ENCODE measurements around the gene INHBE. TPM values are rescaled to one million over a fixed set of nuclear protein-coding genes. Genes with fewer than 3 reads are reported as not detected.

INHBE gene
- total RNA-seq, 1 experiment from 2014 or later, result 0.59 TPM

DNA sequence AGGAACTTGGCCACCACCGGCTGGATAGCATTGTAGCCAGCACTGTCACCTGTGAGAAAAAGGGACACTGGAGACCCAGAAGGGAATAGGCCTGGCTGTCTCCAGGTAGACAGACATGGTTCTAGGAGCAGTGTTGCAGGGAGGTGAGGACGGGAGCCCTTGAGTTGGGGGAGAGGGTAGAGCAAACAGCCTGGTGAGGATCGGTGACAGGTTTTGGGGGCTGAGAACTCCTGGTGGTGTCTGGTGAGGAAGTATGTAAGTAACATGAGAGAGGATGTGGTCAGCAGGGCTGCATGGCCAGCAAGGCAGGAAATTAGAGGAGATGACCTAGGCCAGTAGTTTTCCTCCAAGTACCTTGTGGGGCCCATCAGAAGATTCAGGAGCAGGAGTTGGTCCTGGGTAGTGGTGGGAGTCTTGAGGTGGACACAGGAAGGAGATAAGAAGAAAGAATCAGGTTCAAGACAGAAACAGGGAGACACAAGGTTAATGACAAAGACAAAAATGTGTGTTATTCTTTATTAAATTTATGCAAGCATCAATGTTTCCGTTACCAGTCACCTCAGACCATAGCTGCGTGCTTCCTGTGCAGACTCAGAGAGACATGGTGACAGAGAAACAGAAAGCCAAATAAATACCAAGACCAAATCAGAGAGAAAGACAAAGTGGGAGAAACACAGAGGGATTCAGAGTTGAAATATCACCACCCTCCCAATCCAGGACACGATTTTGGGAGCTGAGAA is 24.4 kb downstream of the INHBE start, which contains the start of gene ARHGAP9:
TSS of gene ARHGAP9 (minus strand) at position 491 of the 740 bp plus-strand sequence. CDS start at position 31, 460 bp downstream.
- Histone ChIP-seq H3K9me3 (ENCODE audit: control insufficient read depth, insufficient read depth, low read depth, low read length) (no peaks in the 10 kb centered on the region), H3K4me3 (ENCODE audit: low read depth in 2 of 2, low read length in 2 of 2) (no peak within 1 kb of the TSS), H3K36me3 (ENCODE audit: control insufficient read depth, insufficient read depth, low read length) (no peaks in the 10 kb centered on the region), H3K27me3 (ENCODE audit: control insufficient read depth, insufficient read depth, low read length) (no peaks in the 10 kb centered on the region; the same call in 1 of the 2 replicates), H3K27ac (ENCODE audit: low read length) (no peak within 1 kb of the TSS), H3K4me1 (ENCODE audit: control insufficient read depth, insufficient read depth, low read length) (no peaks in the 10 kb centered on the region; the same call in 1 of the 2 replicates)
- DNase-seq (ENCODE audit: low read depth, low spot score) (no peak), ATAC-seq (no peak)
- in situ Hi-C loops (cut with HindIII; ENCODE audit: low pct_unique_long_range_greater_than_20kb, low sequenced_read_pairs), result no loop called here
- ChIA-PET CTCF (no interaction called here), POLR2A (no interaction called here)
- BruUV-seq (replicated peaks), result no TSS peak
- intact Hi-C loops (cut with micrococcal nuclease; ENCODE audit: unreplicated experiment), result no loop called here
- TF ChIP-seq SIN3A (IDR thresholded peaks at IDR 0.05; ENCODE audit: borderline replicate concordance, insufficient read depth, low read depth, low read length) (no peak), POLR2AphosphoS5 (IDR thresholded peaks at IDR 0.05; ENCODE audit: low read depth, low read length) (no peak)
- TF ChIP-seq, protein P1, sequence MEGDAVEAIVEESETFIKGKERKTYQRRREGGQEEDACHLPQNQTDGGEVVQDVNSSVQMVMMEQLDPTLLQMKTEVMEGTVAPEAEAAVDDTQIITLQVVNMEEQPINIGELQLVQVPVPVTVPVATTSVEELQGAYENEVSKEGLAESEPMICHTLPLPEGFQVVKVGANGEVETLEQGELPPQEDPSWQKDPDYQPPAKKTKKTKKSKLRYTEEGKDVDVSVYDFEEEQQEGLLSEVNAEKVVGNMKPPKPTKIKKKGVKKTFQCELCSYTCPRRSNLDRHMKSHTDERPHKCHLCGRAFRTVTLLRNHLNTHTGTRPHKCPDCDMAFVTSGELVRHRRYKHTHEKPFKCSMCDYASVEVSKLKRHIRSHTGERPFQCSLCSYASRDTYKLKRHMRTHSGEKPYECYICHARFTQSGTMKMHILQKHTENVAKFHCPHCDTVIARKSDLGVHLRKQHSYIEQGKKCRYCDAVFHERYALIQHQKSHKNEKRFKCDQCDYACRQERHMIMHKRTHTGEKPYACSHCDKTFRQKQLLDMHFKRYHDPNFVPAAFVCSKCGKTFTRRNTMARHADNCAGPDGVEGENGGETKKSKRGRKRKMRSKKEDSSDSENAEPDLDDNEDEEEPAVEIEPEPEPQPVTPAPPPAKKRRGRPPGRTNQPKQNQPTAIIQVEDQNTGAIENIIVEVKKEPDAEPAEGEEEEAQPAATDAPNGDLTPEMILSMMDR (IDR thresholded peaks at IDR 0.05), result no peak

DNA sequence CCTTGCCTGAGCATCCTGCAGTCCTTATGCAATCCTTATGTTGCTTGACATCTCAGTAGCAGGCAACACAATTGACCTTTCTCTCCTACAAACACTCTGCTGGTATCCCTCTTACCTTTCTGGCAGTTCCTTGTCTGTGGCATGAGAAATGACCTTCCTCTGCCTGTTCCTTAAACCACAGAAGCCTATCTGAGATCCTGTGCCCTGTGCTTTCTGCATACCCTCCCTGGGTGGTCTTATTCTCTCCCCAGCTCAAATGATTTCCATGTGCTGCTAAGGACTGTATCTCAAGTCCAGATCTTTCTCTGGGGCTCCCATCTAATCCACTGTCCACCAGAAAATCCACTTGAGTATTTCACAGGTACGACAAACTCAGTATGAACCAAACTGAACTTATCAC is 26.6 kb downstream of the INHBE start:
- intact Hi-C loops (cut with micrococcal nuclease; ENCODE audit: unreplicated experiment), result no loop called here
- ChIA-PET CTCF (interaction anchor here (0.6 kb wide), 1 partner anchor 157 kb away, joined by 3 read pairs; no protein-coding TSS in a partner anchor), POLR2A (no interaction called here)
- H3K27ac ChIP-seq (ENCODE audit: low read length), result no peak overlapping the region
- no peak overlapping the region for H3K4me3 ChIP-seq (ENCODE audit: low read depth in 2 of 2, low read length in 2 of 2)
- no peaks in the 10 kb centered on the region for H3K4me1 ChIP-seq (ENCODE audit: control insufficient read depth, insufficient read depth, low read length)
- TF ChIP-seq, protein P2, sequence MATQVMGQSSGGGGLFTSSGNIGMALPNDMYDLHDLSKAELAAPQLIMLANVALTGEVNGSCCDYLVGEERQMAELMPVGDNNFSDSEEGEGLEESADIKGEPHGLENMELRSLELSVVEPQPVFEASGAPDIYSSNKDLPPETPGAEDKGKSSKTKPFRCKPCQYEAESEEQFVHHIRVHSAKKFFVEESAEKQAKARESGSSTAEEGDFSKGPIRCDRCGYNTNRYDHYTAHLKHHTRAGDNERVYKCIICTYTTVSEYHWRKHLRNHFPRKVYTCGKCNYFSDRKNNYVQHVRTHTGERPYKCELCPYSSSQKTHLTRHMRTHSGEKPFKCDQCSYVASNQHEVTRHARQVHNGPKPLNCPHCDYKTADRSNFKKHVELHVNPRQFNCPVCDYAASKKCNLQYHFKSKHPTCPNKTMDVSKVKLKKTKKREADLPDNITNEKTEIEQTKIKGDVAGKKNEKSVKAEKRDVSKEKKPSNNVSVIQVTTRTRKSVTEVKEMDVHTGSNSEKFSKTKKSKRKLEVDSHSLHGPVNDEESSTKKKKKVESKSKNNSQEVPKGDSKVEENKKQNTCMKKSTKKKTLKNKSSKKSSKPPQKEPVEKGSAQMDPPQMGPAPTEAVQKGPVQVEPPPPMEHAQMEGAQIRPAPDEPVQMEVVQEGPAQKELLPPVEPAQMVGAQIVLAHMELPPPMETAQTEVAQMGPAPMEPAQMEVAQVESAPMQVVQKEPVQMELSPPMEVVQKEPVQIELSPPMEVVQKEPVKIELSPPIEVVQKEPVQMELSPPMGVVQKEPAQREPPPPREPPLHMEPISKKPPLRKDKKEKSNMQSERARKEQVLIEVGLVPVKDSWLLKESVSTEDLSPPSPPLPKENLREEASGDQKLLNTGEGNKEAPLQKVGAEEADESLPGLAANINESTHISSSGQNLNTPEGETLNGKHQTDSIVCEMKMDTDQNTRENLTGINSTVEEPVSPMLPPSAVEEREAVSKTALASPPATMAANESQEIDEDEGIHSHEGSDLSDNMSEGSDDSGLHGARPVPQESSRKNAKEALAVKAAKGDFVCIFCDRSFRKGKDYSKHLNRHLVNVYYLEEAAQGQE (IDR thresholded peaks at IDR 0.05; ENCODE audit: insufficient read depth in 1 of 2, low read depth in 2 of 2, low read length in 1 of 2), result no peak
- TF ChIP-seq SIN3A (IDR thresholded peaks at IDR 0.05; ENCODE audit: borderline replicate concordance, insufficient read depth, low read depth, low read length) (no peak), TCF7L2 (IDR thresholded peaks at IDR 0.05; ENCODE audit: low read depth, low read length) (no peak), POLR2AphosphoS5 (IDR thresholded peaks at IDR 0.05; ENCODE audit: low read depth, low read length) (no peak)
- TF ChIP-seq, protein P1 (IDR thresholded peaks at IDR 0.05), result no peak
- in situ Hi-C loops (cut with HindIII; ENCODE audit: low pct_unique_long_range_greater_than_20kb, low sequenced_read_pairs), result no loop called here
- H3K27me3 ChIP-seq (ENCODE audit: control insufficient read depth, insufficient read depth, low read length), result no peaks in the 10 kb centered on the region
- H3K36me3 ChIP-seq (ENCODE audit: control insufficient read depth, insufficient read depth, low read length), result no peaks in the 10 kb centered on the region
- ATAC-seq (no peak), DNase-seq (ENCODE audit: low read depth, low spot score) (no peak)
- no peaks in the 10 kb centered on the region for H3K9me3 ChIP-seq (ENCODE audit: control insufficient read depth, insufficient read depth, low read depth, low read length)
- no TSS peak for BruUV-seq (replicated peaks)

Measured in Panc1 (cell line).